HG03064 (cell line): ENCODE measurements around the gene SRSF9.
A peak's percentile ranks its signal among the peaks of the same experiment; 100 is the strongest.
"Not testable (repeated sequence)": the region's sequence is repeated elsewhere in the genome, so short reads cannot be mapped to it uniquely, and the experiment has no call there.

Experiments
- ATAC-seq: cut with Tn5 transposase; IDR thresholded peaks from one replicate; pipeline ENCODE4 v1.9.1; 2021; ENCODE audit warnings: low read depth; ENCODE audit not compliant: unreplicated experiment

The SRSF9 gene

DNA sequence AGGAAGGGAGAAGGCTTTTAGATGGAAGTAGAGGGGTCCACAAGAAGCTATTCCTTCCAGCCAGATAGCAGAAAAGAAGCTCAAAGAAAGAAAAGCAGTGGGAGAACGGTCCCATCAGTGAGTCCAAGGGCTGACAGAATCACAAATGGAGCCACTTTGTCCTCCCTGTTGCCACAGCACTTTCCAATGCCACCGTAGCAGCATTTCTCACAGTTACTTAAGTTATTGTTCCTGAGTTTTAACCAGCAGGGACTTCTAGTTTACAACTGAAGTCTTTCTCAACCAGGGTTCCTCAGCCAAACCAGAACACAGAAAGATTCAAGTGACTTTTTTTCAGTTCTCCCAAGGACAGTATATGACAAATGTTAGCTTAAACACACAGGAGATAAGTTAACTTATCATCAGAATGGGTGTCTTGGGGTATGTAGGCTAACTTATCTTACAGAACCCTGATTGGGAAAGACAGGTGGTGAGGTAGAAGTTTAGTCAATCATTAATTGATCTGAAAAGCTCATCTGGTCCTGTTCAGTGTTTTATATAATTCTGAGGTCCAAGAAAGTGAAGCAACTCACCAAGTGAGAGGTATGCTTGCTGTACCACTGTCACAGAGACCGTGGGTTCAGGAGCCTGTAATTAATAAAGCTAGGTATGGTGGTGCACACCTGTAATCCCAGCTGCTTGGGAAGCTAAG, 16.3 kb downstream of the SRSF9 start:
- no peak for ATAC-seq

DNA sequence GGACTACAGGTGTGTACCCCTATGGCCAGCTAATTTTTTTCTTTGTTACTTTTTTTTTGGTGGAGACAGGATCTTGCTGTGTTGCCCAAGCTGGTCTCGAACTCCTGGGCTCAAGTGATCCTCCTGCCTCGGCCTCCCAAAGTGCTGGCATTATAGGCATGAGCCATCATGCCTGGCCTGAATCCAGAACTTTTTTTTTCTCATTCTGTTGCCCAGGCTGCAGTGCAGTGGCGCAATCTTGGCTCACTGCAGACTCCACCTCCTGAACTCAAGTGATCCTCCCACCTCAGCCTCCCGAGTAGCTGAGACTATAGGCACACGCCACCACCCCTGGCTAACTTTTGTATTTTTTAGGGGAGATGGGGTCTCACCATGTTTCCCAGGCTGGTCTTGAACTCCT, 17.0 kb downstream of the SRSF9 start:
- not testable (repeated sequence) for ATAC-seq

DNA sequence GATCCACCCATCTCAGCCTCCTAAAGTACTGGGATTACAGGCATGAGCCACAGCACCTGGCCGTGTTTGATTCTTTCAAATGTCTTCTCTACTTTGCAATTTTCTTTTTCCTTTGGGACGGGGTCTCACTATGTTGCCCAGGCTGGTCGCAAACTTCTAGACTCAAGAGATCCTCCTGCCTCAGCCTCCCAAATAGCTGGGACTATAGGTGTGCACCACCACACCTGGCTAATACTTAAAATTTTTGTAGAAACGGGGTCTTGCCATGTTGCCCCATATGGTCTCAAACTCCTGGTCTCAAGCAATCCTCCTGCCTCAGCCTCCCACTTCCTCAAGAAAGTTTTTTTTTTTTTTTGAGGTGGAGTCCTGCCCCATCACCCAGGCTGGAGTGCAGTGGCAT, 21.6 kb downstream of the SRSF9 start:
- no peak for ATAC-seq

DNA sequence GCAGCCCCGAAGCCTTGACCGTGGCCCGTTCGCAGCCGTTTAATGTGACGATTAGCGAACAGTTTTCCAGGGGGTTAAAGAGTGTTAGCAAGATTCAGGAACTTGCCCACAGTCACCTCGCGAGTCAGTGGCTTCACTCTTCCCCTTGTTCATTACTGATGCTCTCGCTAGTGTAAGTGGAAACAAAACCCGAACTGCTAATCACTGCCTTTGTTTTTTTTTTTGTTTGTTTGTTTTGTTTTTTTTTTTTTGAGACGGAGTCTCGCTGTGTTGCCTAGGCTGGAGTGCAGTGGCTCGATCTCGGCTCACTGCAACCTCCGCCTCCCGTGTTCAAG, 22.7 kb downstream of the SRSF9 start:
- ATAC-seq = not testable (repeated sequence)

DNA sequence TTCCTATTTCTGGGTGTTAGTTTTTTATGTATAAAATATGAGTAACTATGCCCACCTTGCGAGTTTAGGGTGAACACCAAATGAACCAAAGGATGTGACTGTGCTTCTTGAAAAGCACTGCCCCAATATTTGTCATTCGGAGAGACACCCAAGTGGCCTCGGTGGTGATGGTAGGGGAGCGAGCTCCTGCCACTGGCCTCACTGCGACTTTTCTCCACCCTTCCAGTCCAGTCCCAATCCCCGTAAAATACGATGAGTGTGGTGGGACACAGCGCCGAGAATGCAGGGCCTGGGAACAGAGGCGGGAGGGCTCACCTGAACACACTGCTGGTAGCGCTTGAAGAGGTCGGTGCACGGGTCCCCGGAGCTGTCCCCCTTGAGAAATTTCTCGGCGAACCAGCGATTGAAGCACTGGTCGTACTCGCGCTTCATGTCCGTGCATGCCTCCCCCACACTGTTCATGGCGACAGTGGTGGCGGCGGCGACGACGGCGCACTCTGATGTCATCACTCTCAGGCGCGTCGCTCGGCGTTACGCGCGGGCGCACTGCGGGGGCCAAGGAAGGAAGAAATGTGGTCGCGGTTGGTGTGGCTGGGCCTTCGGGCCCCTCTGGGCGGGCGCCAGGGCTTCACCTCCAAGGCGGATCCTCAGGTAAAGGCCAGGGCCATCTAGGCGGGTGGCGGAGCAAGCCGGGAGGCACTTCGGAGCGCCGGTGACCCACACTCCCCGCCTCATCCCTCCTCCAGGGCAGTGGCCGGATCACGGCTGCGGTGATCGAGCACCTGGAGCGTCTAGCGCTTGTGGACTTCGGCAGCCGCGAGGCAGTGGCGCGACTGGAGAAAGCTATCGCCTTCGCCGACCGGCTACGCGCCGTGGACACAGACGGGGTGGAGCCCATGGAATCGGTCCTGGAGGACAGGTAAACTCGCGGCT, 23.4 kb downstream of the SRSF9 start, which contains the start of the genes GATC and TRIAP1:
TSS of gene GATC (plus strand) at position 534 of the 933 bp plus-strand sequence. CDS start at position 571, 37 bp downstream.
TSS of gene TRIAP1 (minus strand) at position 474 of the 933 bp plus-strand sequence. CDS start at position 462, 12 bp downstream.
- ATAC-seq = peak; percentile 86

DNA sequence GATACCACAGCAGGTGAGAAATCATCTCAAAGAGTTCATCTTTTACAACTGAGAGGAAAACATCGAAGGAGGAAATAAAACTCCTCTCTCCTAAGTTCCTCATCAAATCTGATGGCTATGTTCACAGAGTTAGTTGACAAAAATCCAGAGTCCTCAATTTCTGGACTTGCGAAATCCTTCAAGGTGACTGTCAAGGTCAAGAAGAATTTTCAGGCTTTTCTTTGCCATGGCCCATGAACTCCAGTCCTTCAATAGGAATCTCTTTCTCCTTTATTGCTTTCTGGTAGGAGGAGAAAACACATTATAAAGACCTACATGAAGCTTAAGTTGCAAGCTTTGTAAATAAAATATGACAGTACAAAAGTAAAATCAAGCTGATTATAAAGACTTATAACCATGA, 24.9 kb downstream of the SRSF9 start:
- no peak for ATAC-seq

DNA sequence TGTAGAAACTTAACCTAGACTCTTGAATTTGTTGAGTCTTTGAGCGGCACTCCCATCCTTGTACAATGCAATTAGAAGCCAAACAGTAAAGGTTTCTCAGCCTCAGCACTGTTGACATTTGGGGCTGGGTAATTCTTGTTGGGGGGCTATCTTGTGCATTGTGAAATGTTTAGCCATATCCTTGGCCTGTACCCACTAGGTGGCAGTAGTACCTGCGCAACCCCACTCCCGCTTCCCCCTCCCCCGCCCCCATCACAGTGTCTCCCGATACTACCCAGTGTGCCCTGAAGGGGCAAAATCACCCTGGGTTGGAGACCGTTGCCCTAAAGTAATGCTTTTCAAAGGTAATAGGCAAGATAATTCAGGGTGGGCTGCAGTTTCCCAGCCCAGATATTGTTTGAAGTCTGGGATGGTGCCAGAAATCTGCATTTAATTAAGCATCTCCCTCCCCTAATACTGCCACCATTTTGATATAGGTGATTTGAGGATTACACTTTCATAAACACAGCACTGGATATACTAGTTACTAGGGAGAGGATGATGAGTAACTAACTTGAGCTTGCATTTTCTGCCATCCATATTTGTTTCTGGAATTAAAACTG, 29.8 kb downstream of the SRSF9 start:
- no peak for ATAC-seq

DNA sequence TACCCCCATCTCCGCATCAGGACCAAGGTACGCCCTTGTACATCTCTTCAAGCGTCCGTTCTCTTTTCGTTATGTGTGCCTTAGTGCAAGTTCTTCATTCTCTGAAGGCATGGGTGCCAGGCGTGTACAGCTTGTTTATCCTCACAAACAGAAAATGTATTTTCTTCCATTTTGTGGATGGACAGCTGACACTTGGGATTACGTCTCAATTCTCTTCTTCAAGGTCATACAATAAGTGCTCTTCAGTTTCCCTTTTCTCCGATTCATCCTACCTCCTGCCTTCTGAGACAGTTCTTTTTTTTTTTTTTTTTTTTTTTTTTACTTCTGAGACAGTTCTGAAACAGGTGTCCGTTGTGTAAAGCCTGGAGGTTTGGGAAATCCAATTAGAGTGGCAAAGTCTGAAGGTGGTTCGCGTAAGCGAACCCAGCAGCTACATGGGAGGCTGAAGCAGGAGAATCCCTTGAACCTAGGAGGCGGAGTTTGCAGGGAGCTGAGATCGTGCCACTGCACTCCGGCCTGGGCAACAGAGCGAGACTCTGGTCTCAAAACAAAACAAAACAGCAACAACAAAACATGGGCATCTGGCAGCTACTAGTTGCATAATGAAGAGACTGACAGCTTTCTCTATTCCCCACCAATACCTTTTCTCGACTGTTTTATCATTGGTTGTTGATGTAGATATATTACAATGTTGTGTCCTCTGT, 30.9 kb downstream of the SRSF9 start:
- no peak for ATAC-seq

DNA sequence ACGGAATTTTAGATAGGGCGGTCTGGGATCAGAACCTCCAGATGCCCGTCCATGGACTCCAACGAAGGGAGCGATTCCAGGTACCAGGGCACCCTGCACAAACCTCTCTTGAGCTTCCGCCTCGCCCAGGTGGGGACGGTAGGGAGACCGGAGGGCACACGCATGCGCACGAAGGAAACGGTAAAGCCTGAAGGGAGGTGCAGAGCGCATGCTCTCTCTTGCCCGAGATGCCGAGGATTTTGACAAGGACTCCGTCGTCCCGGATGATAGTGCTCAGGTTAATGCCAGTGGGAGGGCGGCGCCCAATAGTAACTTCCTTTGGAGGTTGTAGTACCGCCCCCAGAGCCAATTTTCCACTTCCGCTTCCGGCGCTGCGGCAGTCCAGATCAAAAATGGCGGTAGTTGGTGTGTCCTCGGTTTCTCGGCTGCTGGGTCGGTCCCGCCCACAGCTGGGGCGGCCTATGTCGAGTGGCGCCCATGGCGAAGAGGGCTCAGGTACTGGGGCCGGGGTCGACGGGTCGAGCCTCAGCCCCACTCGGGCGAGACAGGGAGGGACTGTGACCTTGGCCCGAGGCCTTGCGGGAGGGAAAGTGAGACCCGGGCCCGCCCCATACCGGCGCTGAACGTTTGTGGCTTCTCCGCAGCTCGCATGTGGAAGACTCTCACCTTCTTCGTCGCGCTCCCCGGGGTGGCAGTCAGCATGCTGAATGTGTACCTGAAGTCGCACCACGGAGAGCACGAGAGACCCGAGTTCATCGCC, 31.6 kb downstream of the SRSF9 start, which contains the start of gene COX6A1:
TSS of gene COX6A1 (plus strand) at position 379 of the 760 bp plus-strand sequence. CDS start at position 393, 14 bp downstream.
- peak; percentile 87 for ATAC-seq

DNA sequence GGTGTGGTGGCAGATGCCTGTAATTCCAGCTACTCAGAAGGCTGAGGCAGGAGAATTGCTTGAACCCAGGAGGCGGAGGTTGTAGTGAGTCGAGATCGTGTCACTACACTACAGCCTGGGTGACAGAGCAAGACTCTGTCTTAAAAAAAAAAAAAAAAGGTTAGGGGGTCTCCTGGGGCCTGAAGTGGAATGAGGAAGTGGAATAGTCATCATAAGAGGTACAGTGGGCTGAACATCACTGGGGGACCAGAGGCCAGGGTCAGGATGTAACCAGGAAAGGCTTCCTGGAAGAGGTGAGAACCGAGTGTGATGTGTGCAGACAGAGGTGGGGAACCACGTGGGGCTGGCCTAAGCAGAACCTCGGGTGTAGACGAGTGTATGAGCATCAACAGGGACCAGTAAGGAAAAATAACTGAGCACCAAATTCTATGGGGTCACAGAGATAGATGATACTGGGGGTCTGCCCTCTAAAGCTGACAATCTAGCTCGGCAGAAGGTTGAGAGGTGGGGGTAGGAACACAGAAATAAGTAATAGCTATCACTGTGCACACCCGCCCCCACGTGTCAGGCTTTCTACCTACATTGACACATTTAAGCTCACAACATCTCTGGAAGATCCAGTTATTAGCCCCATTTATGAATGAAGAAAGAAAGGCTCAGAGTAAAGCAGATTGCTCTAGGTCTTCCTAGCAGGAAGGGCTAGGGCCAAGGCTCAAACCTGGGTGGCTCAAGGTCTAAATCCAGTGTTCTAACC, 36.6 kb downstream of the SRSF9 start:
- no peak for ATAC-seq

DNA sequence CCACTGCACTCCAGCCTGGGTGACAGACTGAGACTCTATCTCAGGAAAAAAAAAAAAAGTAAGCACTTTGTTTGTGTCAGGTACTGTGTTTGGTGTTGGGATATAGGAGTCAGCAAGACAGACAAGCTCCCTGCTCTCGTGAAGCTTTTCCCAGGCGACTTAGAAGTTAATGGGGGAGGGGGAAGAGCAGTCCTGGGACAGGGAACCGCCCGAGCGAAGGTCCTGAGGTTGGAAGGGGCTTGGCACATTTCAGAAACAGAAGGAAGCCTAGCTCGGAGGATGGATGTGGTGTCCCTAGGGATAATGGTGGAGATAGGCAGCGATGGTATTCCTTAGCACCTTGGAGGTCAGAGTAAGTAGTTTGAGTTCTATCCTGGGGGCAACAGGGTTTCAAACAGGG, 40.2 kb downstream of the SRSF9 start:
- no peak for ATAC-seq

DNA sequence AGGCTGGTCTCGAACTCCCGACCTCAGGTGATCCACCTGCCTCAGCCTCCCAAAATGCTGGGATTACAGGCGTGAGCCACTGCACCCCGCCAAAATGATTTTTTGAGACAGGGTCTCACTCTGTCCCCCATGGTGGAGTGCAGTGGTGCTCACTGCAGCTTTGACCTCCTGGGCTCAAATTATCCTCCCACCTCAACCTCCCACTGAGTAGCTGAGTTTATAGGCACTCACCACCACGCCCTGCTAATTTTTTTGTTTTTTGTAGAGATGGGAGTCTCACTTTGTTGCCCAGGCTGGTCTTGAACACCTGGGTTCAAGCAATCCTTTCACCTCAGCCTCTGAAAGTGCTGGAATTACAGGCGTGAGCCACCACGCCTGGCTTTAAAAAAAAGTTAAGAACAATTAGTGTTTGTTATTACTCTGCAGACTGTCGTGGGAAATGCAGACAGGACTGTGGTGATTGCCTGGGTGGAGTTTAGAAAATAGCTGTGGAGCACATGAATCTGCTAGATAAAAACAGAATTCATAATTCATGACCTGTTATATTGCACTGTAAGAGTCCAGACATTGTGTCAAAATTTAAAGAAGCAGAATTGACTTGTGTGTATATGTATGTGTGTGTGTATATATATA, 40.8 kb downstream of the SRSF9 start:
- ATAC-seq = no peak

DNA sequence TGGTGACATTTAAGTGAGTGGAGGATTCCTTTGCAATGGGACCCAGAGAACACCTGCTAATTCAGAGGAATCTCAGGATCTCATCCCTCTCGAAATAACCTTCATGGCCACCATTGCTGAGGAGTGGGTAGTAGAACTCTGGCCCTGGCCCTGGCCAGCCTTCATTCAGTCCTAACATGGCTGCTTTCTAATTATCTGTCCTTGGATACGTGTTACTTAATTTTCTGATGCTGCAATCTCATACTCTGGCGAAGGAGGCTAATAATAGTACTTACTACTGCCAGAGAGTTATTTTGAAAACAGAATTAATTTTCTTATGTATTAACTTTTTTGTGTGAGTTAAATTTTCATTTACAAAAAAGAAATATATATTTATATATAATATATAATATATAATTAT, 43.8 kb downstream of the SRSF9 start:
- no peak for ATAC-seq

DNA sequence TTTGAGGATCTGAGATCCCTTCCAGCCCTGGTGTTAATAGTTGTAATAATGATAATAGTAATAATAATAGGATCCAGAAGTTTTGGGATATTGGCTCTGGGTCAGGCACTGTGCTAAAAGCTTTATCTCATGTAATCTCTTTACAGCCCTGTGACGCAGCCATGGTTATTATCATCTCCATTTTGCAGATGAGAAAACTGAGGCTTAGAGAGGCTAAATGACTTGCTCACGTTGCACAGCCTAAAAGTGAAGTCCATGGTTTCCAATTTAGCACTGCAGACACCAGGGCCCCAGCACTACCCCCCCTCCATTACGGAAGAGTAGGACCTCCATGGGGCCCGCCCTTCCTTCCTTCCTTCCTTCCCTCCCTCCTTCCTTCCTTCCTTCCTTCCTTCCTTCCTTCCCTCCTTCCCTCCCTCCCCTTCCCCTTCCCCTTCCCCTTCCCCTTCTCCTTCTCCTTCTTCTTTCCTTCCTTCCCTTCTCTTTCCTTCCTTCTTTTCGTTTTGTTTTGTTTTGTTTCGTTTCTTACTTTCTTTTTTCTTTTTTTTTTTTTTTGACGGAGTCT, 46.6 kb downstream of the SRSF9 start:
- ATAC-seq = no peak

DNA sequence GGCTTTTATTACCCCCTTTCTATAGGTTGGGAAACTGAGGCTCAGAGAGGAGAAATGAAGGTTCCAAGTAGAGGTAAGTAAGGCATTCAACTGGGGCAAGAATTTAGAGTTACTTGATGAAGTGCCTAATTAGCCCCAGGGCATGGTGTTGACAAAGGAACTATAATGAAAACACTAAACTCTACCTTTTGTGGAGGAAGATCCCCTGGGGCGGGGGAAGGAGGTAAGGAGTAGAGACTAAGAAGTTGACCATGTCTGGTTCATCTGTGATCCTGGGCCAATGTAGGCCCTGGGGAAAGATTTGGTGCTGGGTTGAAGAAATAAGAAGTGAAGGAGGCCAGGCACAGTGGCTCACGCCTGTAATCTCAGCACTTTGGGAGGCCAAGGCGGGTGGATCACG, 47.8 kb downstream of the SRSF9 start:
- ATAC-seq = no peak

DNA sequence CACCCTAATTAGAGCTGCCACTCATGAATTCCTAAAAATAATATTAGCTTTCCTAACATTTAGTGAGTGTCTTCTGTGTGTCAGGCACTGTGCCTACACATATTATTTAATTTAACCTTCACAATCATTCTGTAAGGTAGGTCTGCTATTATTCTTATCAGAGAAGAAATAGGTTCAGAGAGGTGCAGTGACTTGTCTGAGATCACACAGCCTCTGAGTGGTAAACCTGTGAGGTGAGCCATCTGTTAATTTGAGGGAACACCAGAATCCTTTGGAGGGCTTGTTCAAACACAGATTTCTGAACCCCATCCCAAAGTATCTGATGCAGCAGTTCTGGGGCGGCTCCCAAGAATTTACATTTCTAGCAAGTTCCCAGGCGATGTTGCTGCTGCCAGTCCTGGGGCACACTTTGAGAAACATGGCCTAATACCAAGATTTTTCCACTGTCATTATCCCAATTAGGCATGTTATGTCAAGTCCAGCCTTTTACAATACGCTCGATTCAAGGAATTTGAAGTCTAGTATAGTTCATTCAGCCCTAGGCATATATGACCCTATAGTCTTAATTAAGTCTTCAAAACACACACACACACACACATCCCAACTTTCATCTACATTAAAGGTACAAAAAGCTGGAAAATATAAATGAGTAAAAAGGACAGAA, 51.5 kb downstream of the SRSF9 start:
- no peak for ATAC-seq

DNA sequence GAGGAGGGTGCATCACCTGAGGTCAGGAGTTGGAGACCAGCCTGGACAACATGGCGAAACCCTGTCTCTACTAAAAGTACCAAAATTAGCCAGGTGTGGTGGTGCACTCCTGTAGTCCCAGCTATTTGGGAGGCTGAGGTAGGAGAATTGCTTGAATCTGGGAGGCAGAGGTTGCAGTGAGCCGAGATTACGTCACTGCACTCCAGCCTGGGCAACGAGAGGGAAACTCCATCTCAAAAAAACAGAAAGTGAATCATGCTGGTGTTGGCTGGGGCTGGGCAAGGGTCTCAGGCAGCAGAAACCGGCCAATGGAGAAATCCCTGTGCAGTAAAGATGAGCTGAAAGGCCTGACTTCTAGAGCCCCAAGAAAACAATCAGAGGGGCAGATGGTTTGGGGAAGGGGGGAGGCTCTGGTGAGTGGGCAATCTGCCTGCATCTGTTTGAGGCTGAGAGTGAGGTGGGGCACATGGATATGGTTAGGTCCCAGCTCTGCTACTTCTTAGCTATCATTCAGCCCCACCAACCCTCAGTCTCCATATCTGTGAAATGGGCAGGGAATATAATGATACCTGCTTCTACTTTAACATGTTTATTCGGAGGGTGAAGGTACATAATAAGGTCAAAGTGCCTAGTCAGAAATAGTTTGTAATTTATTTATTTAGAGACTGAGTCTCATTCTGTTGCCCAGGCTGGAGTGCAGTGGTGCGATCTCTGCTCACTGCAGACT, 52.9 kb downstream of the SRSF9 start:
- no peak for ATAC-seq
